ENCODE results near the gene KRTAP23-1. TPM values are rescaled to one million over a fixed set of nuclear protein-coding genes. Genes with fewer than 3 reads are reported as not detected.

Gene KRTAP23-1
- total and polyA plus RNA-seq, 2 of the 4 experiments (the other 2 are of a cell fraction) = not detected

DNA sequence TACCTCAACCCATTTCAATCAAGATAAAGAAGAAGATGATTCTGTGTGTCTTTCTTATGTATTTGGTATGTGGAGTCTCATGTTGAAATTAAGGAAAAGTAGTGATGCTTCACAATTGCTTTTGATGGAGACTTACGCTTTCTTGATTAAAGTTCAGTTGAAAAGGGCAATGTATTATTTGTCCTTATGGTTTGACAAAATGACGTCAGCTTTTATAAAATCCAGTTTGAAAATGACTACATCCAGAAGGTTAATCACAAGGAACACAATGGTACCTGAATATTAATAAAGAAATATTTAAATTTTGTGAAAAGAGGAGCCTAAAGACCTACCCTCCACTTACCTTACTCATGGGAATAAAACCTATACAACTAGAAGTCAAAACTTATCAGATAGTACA, 32.7 kb downstream of the KRTAP23-1 start:
- dilution Hi-C loops (cut with HindIII; ENCODE audit: low sequenced_read_pairs, unreplicated experiment) = no loop called here
- H3K18ac ChIP-seq (ENCODE audit: low read depth, low read length) = no peak overlapping the region
- no peaks in the 10 kb centered on the region for H3K79me1 ChIP-seq (ENCODE audit: low read depth in 1 of 2, low read length in 2 of 2)
- H3K4me3 ChIP-seq (ENCODE audit: insufficient read depth, low read depth, low read length) = no peak overlapping the region
- TF ChIP-seq FOS (IDR thresholded peaks at IDR 0.05; ENCODE audit: low read depth, low read length) (no peak), RCOR1 (IDR thresholded peaks at IDR 0.05; ENCODE audit: insufficient replicate concordance, low read length) (no peak), MAFK (IDR thresholded peaks at IDR 0.05; ENCODE audit: low read depth, low read length) (no peak)
- TF ChIP-seq, protein P1, sequence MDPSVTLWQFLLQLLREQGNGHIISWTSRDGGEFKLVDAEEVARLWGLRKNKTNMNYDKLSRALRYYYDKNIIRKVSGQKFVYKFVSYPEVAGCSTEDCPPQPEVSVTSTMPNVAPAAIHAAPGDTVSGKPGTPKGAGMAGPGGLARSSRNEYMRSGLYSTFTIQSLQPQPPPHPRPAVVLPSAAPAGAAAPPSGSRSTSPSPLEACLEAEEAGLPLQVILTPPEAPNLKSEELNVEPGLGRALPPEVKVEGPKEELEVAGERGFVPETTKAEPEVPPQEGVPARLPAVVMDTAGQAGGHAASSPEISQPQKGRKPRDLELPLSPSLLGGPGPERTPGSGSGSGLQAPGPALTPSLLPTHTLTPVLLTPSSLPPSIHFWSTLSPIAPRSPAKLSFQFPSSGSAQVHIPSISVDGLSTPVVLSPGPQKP (IDR thresholded peaks at IDR 0.05; ENCODE audit: borderline replicate concordance, low read depth, low read length) = no peak
- TF ChIP-seq, protein P2, sequence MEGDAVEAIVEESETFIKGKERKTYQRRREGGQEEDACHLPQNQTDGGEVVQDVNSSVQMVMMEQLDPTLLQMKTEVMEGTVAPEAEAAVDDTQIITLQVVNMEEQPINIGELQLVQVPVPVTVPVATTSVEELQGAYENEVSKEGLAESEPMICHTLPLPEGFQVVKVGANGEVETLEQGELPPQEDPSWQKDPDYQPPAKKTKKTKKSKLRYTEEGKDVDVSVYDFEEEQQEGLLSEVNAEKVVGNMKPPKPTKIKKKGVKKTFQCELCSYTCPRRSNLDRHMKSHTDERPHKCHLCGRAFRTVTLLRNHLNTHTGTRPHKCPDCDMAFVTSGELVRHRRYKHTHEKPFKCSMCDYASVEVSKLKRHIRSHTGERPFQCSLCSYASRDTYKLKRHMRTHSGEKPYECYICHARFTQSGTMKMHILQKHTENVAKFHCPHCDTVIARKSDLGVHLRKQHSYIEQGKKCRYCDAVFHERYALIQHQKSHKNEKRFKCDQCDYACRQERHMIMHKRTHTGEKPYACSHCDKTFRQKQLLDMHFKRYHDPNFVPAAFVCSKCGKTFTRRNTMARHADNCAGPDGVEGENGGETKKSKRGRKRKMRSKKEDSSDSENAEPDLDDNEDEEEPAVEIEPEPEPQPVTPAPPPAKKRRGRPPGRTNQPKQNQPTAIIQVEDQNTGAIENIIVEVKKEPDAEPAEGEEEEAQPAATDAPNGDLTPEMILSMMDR (conservative IDR thresholded peaks at IDR 0.05; ENCODE audit: low read depth, low read length) = no peak
- H4K5ac ChIP-seq (ENCODE audit: low read depth, low read length) = no peak overlapping the region
- no peak overlapping the region for H3K14ac ChIP-seq (replicated peaks; ENCODE audit: low read depth, low read length)
- CTCF ChIA-PET = no interaction called here
- H3K9me3 ChIP-seq (ENCODE audit: control insufficient read depth, insufficient read depth, low read length) = peaks cover 8% of the 10 kb centered on the region
- no peak overlapping the region for H4K8ac ChIP-seq (ENCODE audit: low read depth in 2 of 2, low read length in 2 of 2)
- no peak overlapping the region for H3K9ac ChIP-seq (ENCODE audit: low read depth, low read length)
- no peak overlapping the region for H3K27ac ChIP-seq (ENCODE audit: insufficient read depth, low read length)
- H2BK120ac ChIP-seq (ENCODE audit: low read depth, low read length) = no peak overlapping the region
- no peak overlapping the region for H2BK5ac ChIP-seq (ENCODE audit: low read depth, low read length, poor library complexity, severe bottlenecking)
- intact Hi-C loops (cut with micrococcal nuclease) = no loop called here
- in situ Hi-C loops (cut with MboI; ENCODE audit: low sequenced_read_pairs) = no loop called here
- H2AK5ac ChIP-seq (ENCODE audit: low read depth, low read length) = no peak overlapping the region
- no peak overlapping the region for H3K4me2 ChIP-seq (ENCODE audit: low read depth, low read length)
- no peaks in the 10 kb centered on the region for H4K20me1 ChIP-seq (ENCODE audit: insufficient read depth, low read length)
- DNase-seq = no peak
- no peaks in the 10 kb centered on the region for H3K27me3 ChIP-seq (ENCODE audit: control insufficient read depth, insufficient read depth, low read length)
- WGBS, 2 experiments (ENCODE audit: extremely low coverage in 2 of 2, insufficient read length in 1 of 2) = no CpG with 5 or more reads among the region's 2 CpGs
- no peaks in the 10 kb centered on the region for H3K4me1 ChIP-seq (ENCODE audit: control insufficient read depth, insufficient read depth, low read length)
- H4K91ac ChIP-seq (ENCODE audit: insufficient read depth, low read depth, low read length) = no peak overlapping the region
- POLR2A ChIA-PET (ENCODE audit: unreplicated experiment) = no interaction called here
- no peak overlapping the region for H2AK9ac ChIP-seq (replicated peaks; ENCODE audit: low read depth, low read length, poor library complexity)
- H2BK15ac ChIP-seq (ENCODE audit: low read depth, low read length) = no peak overlapping the region
- H2BK20ac ChIP-seq (ENCODE audit: low read depth, low read length) = no peak overlapping the region
- no peak overlapping the region for H3K23ac ChIP-seq (ENCODE audit: low read depth, low read length)
- H3K36me3 ChIP-seq (ENCODE audit: control insufficient read depth, insufficient read depth, low read length) = no peaks in the 10 kb centered on the region
- H3K4ac ChIP-seq (ENCODE audit: low read depth, low read length) = no peak overlapping the region
- no peak overlapping the region for H2AFZ ChIP-seq (replicated peaks; ENCODE audit: low read length, poor library complexity)
- no peak for ATAC-seq (ENCODE audit: low read depth)
- no peaks in the 10 kb centered on the region for H3K9me1 ChIP-seq (ENCODE audit: insufficient read depth, low read length)
- no TSS peak for BruUV-seq (replicated peaks)
- no peak overlapping the region for H3K56ac ChIP-seq (ENCODE audit: extremely low read depth, insufficient read depth, low read length)
